Muscle layer of colon (tissue), 2 donors: ENCODE results near the gene IVD.
"Not testable (repeated sequence)": the region's sequence is repeated elsewhere in the genome, so short reads cannot be mapped to it uniquely, and the experiment has no call there.

Experiments used
- H3K27ac ChIP-seq: one replicate; pipeline ENCODE4 v1.7.0; 2013; ENCODE audit warnings: low read depth, mild to moderate bottlenecking, low read length, moderate library complexity
- H3K27me3 ChIP-seq, 2 donors: one replicate each; pipeline ENCODE4 v1.7.0; 2013; ENCODE audit warnings: low read length in 2 of 2, mild to moderate bottlenecking in 2 of 2; ENCODE audit not compliant: insufficient read depth in 2 of 2, control insufficient read depth in 1 of 2
- H3K36me3 ChIP-seq: one replicate; pipeline ENCODE4 v1.7.0; 2013; ENCODE audit warnings: mild to moderate bottlenecking, low read length; ENCODE audit not compliant: insufficient read depth
- H3K4me1 ChIP-seq: one replicate; pipeline ENCODE4 v1.7.0; 2013; ENCODE audit warnings: mild to moderate bottlenecking, low read length; ENCODE audit not compliant: insufficient read depth
- H3K4me3 ChIP-seq, 2 donors: one replicate each; pipeline ENCODE4 v1.7.0; 2013; ENCODE audit warnings: low read length in 2 of 2, low read depth in 1 of 2, mild to moderate bottlenecking in 1 of 2, moderate library complexity in 1 of 2
- H3K9ac ChIP-seq: one replicate; pipeline ENCODE4 v1.7.0; 2013; ENCODE audit warnings: low read length
- H3K9me3 ChIP-seq: one replicate; pipeline ENCODE4 v1.7.0; 2013; ENCODE audit warnings: mild to moderate bottlenecking, low read length
- donor health status: abdominal sarcoma.
- donor health status: Adenocarcinoma of cecum.

Gene IVD

GRCh38 chr15:40443255-40443654 is 37.7 kb downstream of the IVD start:
- peaks cover 0 to 12% of the 10 kb centered on the region in 2 donors for H3K27me3 ChIP-seq
- no peak overlapping the region for H3K4me3 ChIP-seq
- no peaks in the 10 kb centered on the region for H3K9me3 ChIP-seq
- H3K36me3 ChIP-seq: no peaks in the 10 kb centered on the region
- H3K27ac ChIP-seq: no peak overlapping the region
- H3K9ac ChIP-seq: no peak overlapping the region
- H3K4me1 ChIP-seq: peaks cover 35% of the 10 kb centered on the region

DNA sequence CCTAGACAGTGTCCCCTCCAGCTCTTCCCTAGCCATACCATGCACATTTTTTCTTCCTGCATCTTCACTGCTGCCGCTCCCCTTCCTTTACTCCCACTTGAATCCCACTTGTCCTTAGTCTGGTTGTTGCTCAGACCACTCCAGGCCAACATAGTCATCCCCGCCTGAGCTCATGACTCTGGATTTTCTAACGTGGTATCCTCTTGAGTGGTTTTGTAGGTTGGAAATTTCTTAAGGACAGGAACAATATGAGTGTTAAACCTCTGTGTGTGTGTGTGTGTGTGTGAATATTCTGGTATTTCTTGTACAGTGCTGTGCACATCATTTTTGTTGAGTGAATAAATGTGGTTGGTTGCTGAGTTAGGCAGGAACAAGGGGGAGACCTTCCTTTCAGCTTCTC is 38.3 kb downstream of the IVD start:
- H3K9ac ChIP-seq: no peak overlapping the region
- H3K36me3 ChIP-seq: no peaks in the 10 kb centered on the region
- H3K27ac ChIP-seq: no peak overlapping the region
- no peak overlapping the region for H3K4me3 ChIP-seq
- no peaks in the 10 kb centered on the region for H3K9me3 ChIP-seq
- peaks cover 0 to 6% of the 10 kb centered on the region in 2 donors for H3K27me3 ChIP-seq
- peaks cover 35% of the 10 kb centered on the region for H3K4me1 ChIP-seq

DNA sequence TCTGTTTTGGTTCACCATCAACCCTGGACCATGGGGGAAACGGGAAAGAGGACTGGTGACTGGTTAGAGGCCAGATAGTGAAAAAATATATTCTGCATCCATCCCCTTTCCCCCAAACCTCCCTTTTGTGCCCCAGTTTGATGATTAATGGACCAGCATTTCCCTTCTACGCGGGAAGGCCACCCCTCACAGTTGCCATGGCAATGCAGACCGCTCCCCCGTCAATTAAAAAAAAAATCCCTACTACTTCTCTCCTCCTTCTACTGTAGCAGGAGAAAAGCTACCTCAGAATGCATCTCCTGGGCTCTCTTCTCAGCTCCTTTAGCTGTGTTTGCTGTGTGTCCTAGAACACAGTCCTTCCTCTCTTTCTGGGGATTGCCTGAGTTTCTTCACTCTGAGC is 39.1 kb downstream of the IVD start:
- H3K27ac ChIP-seq: no peak overlapping the region
- peaks cover 0 to 1% of the 10 kb centered on the region in 2 donors for H3K27me3 ChIP-seq
- no peaks in the 10 kb centered on the region for H3K36me3 ChIP-seq
- peaks cover 33% of the 10 kb centered on the region for H3K4me1 ChIP-seq
- H3K4me3 ChIP-seq: no peak overlapping the region
- no peaks in the 10 kb centered on the region for H3K9me3 ChIP-seq
- H3K9ac ChIP-seq: no peak overlapping the region

- no peaks in the 10 kb centered on the region for H3K9me3 ChIP-seq
- H3K36me3 ChIP-seq: no peaks in the 10 kb centered on the region
- no peak overlapping the region for H3K27ac ChIP-seq
- H3K27me3 ChIP-seq: no peaks in the 10 kb centered on the region
- no peak overlapping the region for H3K4me3 ChIP-seq
- H3K4me1 ChIP-seq: peaks cover 27% of the 10 kb centered on the region
- no peak overlapping the region for H3K9ac ChIP-seq
These were observed 39.9 kb downstream of the IVD start for GRCh38 chr15:40445421-40445922.

GRCh38 chr15:40446144-40446543 is 40.5 kb downstream of the IVD start:
- H3K36me3 ChIP-seq: no peaks in the 10 kb centered on the region
- H3K4me3 ChIP-seq: no peak overlapping the region
- H3K27me3 ChIP-seq: no peaks in the 10 kb centered on the region
- no peaks in the 10 kb centered on the region for H3K9me3 ChIP-seq
- H3K4me1 ChIP-seq: peaks cover 27% of the 10 kb centered on the region
- no peak overlapping the region for H3K27ac ChIP-seq
- H3K9ac ChIP-seq: no peak overlapping the region

DNA sequence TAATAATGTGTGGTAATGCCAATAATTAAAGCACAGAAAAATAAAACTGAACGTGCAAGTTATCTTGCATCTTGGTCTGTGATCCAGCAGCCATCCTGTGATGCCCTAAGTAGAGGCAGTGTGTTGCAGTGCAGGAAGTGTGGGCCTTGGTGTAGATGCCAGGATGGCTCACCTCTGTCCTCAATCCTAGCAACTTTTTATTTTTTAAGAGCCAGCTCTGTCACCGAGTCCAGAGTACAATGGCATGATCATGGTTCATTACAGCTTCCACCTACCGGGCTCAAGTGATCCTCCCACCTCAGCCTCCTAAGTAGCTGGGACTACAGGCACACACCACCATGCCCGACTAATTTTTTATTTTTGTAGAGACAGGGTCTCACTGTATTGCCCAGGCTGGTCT is 42.8 kb downstream of the IVD start:
- H3K4me1 ChIP-seq: peaks cover 15% of the 10 kb centered on the region
- no peaks in the 10 kb centered on the region for H3K27me3 ChIP-seq
- no peaks in the 10 kb centered on the region for H3K9me3 ChIP-seq
- no peak overlapping the region for H3K4me3 ChIP-seq
- H3K9ac ChIP-seq: no peak overlapping the region
- H3K36me3 ChIP-seq: no peaks in the 10 kb centered on the region
- no peak overlapping the region for H3K27ac ChIP-seq

DNA sequence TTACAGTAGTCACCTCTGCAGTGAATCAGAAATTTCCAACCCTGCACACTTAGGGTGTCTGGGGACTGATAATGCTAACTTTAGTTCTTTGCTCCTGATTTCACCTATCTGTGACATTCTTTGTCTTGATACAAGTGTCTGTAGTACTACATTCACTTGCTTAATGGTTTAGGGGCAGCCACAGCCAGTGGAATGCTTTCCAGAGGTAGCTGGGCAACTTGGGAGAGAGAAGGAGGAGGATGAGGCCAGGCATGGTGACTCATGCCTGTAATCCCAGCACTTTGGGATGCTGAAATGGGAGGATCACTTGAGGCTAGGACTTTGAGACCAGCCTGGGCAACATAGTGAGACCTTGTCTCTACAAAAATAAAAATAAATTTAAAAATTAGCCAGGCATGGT is 43.7 kb downstream of the IVD start:
- H3K4me1 ChIP-seq: peaks cover 15% of the 10 kb centered on the region
- no peak overlapping the region for H3K27ac ChIP-seq
- no peak overlapping the region for H3K4me3 ChIP-seq
- no peak overlapping the region for H3K9ac ChIP-seq
- H3K27me3 ChIP-seq: no peaks in the 10 kb centered on the region
- no peaks in the 10 kb centered on the region for H3K36me3 ChIP-seq
- no peaks in the 10 kb centered on the region for H3K9me3 ChIP-seq

DNA sequence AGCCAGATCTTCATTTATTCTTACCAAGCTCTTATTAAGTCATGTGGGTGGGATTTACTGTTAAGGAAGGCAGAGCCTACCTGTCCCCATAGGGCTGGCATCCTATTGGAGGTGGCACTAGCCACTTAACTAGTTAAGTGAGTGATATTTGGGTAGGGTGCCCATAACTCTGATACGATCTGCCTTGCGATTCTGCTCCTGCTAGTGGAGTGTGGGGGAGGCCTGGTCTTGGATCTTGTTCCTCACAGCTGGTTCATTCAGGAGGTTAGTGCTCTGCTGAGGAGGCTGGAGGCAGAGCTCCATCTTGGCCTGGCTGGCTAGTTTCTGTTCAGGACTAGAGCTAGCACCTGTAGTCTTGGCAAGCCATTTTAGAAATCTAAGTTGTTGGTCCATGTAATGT is 44.5 kb downstream of the IVD start:
- peaks cover 17% of the 10 kb centered on the region for H3K4me1 ChIP-seq
- H3K27ac ChIP-seq: no peak overlapping the region
- no peak overlapping the region for H3K4me3 ChIP-seq
- no peak overlapping the region for H3K9ac ChIP-seq
- H3K36me3 ChIP-seq: no peaks in the 10 kb centered on the region
- H3K27me3 ChIP-seq: no peaks in the 10 kb centered on the region
- no peaks in the 10 kb centered on the region for H3K9me3 ChIP-seq

DNA sequence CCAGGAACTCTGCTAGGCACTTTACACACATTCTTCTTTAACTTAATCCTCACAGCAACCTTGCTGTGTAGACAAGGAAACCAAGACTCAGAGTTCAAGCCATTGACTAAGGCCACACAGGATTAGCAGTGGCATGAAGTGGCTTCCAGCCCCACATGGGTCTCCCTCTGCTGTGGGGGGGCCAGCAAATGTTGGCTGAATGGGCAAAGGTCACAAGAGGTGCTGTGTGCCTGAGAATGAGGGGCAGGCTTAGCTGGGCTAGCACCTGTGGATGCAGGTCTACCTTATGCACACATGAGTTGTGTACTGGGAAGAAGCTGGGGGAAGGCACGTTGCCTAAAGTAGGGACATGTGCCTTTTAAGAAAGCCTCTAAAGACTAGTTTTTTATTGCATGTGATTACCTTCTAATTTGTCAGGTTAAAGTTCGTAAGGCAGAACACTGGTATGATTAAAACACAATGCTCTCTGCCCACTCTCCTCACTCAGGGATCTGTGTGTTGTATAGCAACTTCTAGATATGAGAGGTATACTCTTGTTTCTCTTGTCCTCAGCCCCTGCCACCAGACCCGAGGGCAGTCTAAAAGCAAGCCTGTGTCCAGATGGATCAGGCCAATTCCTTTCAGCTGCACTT is 46.0 kb downstream of the IVD start:
- no peaks in the 10 kb centered on the region for H3K36me3 ChIP-seq
- H3K27me3 ChIP-seq: no peaks in the 10 kb centered on the region
- H3K4me1 ChIP-seq: peaks cover 18% of the 10 kb centered on the region
- no peak overlapping the region for H3K27ac ChIP-seq
- no peak overlapping the region for H3K4me3 ChIP-seq
- H3K9ac ChIP-seq: no peak overlapping the region
- no peaks in the 10 kb centered on the region for H3K9me3 ChIP-seq

- Histone ChIP-seq H3K4me3 (no peak overlapping the region), H3K9me3 (no peaks in the 10 kb centered on the region), H3K36me3 (no peaks in the 10 kb centered on the region), H3K27ac (no peak overlapping the region), H3K4me1 (peaks cover 20% of the 10 kb centered on the region), H3K9ac (no peak overlapping the region), H3K27me3 (no peaks in the 10 kb centered on the region)
These were observed 46.9 kb downstream of the IVD start for GRCh38 chr15:40452296-40453090.

DNA sequence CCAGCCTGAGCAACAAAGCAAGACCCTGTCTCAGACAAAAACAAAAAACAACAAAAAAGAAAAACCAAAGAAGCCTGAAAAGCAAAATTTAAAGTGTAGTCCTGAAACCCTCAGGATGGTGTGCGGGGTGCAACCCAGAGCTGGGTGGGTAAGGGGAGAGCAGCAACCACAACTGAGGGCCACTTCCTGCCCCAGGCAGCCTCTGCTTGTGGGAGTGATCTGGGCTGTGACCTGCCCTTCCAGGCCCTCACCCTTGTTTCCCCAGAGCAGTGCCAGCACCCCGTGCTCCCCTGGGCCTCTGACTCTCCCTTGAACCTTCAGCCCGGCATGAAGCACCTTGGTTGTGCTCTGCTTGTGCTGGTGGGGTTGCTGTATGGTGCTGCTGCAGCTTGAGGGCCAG is 48.3 kb downstream of the IVD start:
- H3K9ac ChIP-seq, H3K27ac ChIP-seq, H3K36me3 ChIP-seq, H3K4me3 ChIP-seq, H3K27me3 ChIP-seq, H3K9me3 ChIP-seq: not testable (repeated sequence)
- peaks cover 20% of the 10 kb centered on the region for H3K4me1 ChIP-seq
